Heart left ventricle (tissue), 13 donors: ENCODE measurements around the gene PM20D1.

Source experiments
- CTCF ChIP-seq, 12 donors: fragments of 200-600 bp; sonication (generic) in 4 of 12; IDR thresholded peaks; one replicate each; pipeline versions ENCODE4 v1.5.0 to v1.8.0; 2018 to 2022; ENCODE audit warnings: antibody characterized with exemption in 12 of 12, mild to moderate bottlenecking in 5 of 12
- POLR2A ChIP-seq, 2 donors: fragments of 450-650 bp; IDR thresholded peaks; one replicate each; pipeline ENCODE4 v1.6.1; 2017; ENCODE audit warnings: antibody characterized with exemption in 2 of 2, mild to moderate bottlenecking in 2 of 2, moderate library complexity in 2 of 2
- donor health status: ischemic (EF 13 %, LVEDD 7.1; RV severe dilation, severe dysfunction).
- donor health status: DM: no; HTN: yes; CAD: no.
- donor health status: DM: no; HTN: no; CAD: no.
- donor health status: ischemic (EF 25% LVEDD 6.9; RV normal size, moderate dysfunction).
- donor health status: ischemic (EF 25% LVEDD 5.7; RV mildly dilated, moderate dysfunction).
- donor health status: ischemic (EF 35%, LVEDD 5.7; RV mildly dilated, moderate dysfunction).
- donor health status: nonischemic (EF 11% LVEDD 7.7; RV severe dilation, severe dysfunction).
- donor health status: DM: yes; HTN: yes; CAD: no.
- donor health status: PGD.
- donor health status: ischemic (EF 29% LVEDD 5.4; RV normal size, mild dysfunction).
- donor health status: nonischemic (EF 23%, LVEDD 6.1; RV moderate dilation, normal function).

- TF ChIP-seq CTCF (IDR thresholded peaks at IDR 0.05) (no peak), POLR2A (IDR thresholded peaks at IDR 0.05) (no peak)
Observed at GRCh38 chr1:205785446-205785845, 64.5 kb downstream of the PM20D1 start.
